ENCODE results near the gene FSHR. TPM values are rescaled to one million over a fixed set of nuclear protein-coding genes. Genes with fewer than 3 reads are reported as not detected.

Gene FSHR
- total RNA-seq, 2 donors from 2014 or later: not detected

DNA sequence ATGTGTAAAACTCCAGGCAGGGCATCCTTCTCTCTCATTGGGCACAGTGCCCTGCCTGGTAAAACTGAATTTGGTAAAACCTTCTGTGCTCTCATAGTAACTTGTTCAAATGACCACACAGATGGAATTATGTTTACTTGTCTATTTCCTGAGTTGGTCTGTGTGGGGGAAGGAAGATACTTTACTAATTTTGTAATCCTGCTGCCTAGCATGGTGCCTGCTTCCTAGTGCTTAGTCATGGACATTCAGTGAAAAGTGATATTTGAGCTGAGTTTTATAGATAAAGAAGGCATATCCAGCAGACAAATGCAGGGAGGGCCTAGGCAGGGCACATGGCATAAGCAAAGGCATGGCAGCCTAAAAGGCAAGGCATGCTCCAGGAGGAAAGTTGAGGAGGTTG is 199.4 kb downstream of the FSHR start:
- Histone ChIP-seq H3K27ac (no peak overlapping the region), H3K9me3 (no peaks in the 10 kb centered on the region), H3K27me3 (replicated peaks; ENCODE audit: insufficient read depth) (no peaks in the 10 kb centered on the region), H3K4me3 (no peak overlapping the region), H3K36me3 (no peaks in the 10 kb centered on the region), H3K4me1 (ENCODE audit: control insufficient read depth in 1 of 2, low read depth in 2 of 2) (peaks cover 0 to 2% of the 10 kb centered on the region in 2 donors)
- ATAC-seq (ENCODE audit: insufficient number of reproducible peaks, low FRiP score, low read depth) (no peak), DNase-seq (ENCODE audit: low spot score) (no peak)
- TF ChIP-seq, protein P1, sequence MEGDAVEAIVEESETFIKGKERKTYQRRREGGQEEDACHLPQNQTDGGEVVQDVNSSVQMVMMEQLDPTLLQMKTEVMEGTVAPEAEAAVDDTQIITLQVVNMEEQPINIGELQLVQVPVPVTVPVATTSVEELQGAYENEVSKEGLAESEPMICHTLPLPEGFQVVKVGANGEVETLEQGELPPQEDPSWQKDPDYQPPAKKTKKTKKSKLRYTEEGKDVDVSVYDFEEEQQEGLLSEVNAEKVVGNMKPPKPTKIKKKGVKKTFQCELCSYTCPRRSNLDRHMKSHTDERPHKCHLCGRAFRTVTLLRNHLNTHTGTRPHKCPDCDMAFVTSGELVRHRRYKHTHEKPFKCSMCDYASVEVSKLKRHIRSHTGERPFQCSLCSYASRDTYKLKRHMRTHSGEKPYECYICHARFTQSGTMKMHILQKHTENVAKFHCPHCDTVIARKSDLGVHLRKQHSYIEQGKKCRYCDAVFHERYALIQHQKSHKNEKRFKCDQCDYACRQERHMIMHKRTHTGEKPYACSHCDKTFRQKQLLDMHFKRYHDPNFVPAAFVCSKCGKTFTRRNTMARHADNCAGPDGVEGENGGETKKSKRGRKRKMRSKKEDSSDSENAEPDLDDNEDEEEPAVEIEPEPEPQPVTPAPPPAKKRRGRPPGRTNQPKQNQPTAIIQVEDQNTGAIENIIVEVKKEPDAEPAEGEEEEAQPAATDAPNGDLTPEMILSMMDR (IDR thresholded peaks at IDR 0.05): no peak

DNA sequence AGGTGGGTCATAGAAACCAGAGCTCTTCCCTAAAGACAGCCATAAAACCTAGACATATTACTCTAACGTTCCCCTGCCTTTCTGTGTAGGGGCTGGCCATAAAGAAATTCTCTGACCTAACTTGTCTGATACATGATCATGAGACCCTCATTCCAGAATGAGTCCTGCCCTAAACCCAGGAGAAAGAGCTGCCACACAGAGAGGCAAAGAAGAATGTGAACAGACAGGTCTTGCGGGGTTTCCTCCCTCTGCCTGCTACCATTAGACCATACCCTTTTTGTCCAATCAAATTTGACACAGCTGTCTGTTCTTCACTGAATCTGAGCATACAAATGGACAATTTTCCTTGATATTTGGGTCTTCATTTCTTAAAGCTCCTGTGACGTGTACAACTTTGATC is 200.0 kb downstream of the FSHR start:
- H3K4me3 ChIP-seq: no peak overlapping the region
- ATAC-seq (ENCODE audit: insufficient number of reproducible peaks, low FRiP score, low read depth): no peak
- H3K27ac ChIP-seq: no peak overlapping the region
- TF ChIP-seq, protein P1 (IDR thresholded peaks at IDR 0.05): no peak
- no peak for DNase-seq (ENCODE audit: low spot score)
- H3K4me1 ChIP-seq (ENCODE audit: control insufficient read depth in 1 of 2, low read depth in 2 of 2): peaks cover 0 to 8% of the 10 kb centered on the region in 2 donors
- no peaks in the 10 kb centered on the region for H3K36me3 ChIP-seq
- H3K9me3 ChIP-seq: no peaks in the 10 kb centered on the region
- no peaks in the 10 kb centered on the region for H3K27me3 ChIP-seq (replicated peaks; ENCODE audit: insufficient read depth)

DNA sequence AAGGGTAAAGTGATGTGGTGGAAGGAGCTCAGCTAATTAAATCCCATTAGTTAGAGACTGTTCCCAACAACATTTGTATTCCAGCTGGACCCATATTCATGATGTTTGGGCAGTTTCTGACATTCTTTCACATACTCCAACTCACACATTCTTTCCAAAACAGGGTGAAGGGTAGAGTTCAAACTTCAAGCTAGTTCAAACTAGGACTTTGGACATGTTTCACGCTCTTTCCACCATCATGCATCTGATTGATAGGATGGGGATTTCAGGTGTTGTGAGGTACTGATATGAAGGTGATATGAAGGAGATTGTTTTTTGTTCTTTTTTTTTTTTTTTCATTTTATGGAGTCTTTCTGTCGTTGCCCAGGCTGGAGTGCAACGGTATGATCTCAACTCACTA is 201.7 kb downstream of the FSHR start:
- no peaks in the 10 kb centered on the region for H3K36me3 ChIP-seq
- no peak overlapping the region for H3K27ac ChIP-seq
- no peaks in the 10 kb centered on the region for H3K9me3 ChIP-seq
- H3K27me3 ChIP-seq (replicated peaks; ENCODE audit: insufficient read depth): no peaks in the 10 kb centered on the region
- ATAC-seq (ENCODE audit: insufficient number of reproducible peaks, low FRiP score, low read depth) (no peak), DNase-seq (ENCODE audit: low spot score) (no peak)
- TF ChIP-seq, protein P1 (IDR thresholded peaks at IDR 0.05): no peak
- peaks cover 2 to 23% of the 10 kb centered on the region in 2 donors for H3K4me1 ChIP-seq (ENCODE audit: control insufficient read depth in 1 of 2, low read depth in 2 of 2)
- no peak overlapping the region for H3K4me3 ChIP-seq

DNA sequence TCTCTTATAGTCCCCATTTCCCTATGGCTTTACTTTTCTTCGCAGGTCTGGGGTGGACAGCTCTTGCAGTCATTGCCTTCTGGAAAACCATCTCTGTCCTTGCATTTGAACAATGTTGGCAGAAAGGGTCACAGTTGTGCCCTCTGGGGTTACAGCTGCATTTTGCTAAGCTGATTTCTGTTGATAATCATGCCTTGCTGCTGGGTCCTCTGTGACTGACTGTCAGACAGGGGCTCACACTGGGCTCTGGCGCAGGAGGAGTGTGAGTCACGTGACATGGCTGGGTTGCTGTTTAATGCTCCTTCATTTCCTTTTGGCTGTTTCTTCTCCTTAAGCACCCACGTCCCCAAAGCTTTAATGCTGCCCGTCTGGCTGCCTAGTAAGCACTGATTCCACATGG is 202.2 kb downstream of the FSHR start:
- TF ChIP-seq, protein P1 (IDR thresholded peaks at IDR 0.05): no peak
- Histone ChIP-seq H3K27me3 (replicated peaks; ENCODE audit: insufficient read depth) (no peaks in the 10 kb centered on the region), H3K4me3 (no peak overlapping the region), H3K36me3 (no peaks in the 10 kb centered on the region), H3K27ac (no peak overlapping the region), H3K9me3 (no peaks in the 10 kb centered on the region), H3K4me1 (ENCODE audit: control insufficient read depth in 1 of 2, low read depth in 2 of 2) (peaks cover 2 to 27% of the 10 kb centered on the region in 2 donors)
- ATAC-seq (ENCODE audit: insufficient number of reproducible peaks, low FRiP score, low read depth) (no peak), DNase-seq (ENCODE audit: low spot score) (no peak)

DNA sequence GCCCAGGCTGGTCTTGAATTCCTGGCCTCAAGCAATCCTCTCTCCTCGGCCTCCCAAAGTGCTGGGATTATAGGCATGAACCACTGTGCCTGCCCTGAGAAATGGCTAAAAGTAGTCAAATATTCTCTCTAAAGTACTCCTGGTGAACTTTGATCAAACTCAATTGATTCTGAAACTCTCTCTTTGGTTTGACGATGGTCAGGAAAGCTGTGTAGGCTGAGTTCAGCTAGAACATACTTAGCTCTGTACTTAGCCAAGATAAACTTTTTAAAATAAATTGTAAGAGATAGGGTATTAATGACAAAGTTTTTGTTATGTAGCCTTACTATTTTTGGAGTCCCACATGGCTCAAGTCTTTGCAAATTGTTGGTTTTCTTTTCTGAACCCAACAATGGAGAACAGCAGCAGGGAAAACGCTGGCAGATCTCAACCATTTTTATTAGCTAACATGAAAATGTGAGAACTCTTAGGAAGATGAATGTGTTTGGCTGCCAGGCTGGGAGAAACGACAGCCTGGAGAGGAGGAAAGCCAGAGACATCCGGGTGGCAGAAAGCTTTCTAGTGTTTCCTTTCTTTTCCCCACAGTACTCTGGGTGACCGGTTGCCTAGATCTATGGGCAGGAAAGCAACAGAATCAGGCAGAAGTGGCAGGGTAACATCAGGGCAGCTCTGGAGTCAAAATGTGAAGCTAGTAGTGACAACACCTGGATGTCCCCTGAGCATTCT is 205.8 kb downstream of the FSHR start:
- ATAC-seq (ENCODE audit: insufficient number of reproducible peaks, low FRiP score, low read depth) (no peak), DNase-seq (ENCODE audit: low spot score) (no peak)
- Histone ChIP-seq H3K4me3 (no peak overlapping the region), H3K9me3 (no peaks in the 10 kb centered on the region), H3K4me1 (ENCODE audit: control insufficient read depth in 1 of 2, low read depth in 2 of 2) (peaks cover 2 to 36% of the 10 kb centered on the region in 2 donors), H3K27me3 (replicated peaks; ENCODE audit: insufficient read depth) (no peaks in the 10 kb centered on the region), H3K36me3 (no peaks in the 10 kb centered on the region), H3K27ac (peak overlapping the region; percentile 10 to 38)
- TF ChIP-seq, protein P1 (IDR thresholded peaks at IDR 0.05): no peak
